ENCODE data around the gene AGAP1. TPM values are rescaled to one million over a fixed set of nuclear protein-coding genes. Genes with fewer than 3 reads are reported as not detected.

The AGAP1 gene
- total RNA-seq, 4 donors from 2014 or later, result 7.2 to 19.6 (median 15.2) TPM

DNA sequence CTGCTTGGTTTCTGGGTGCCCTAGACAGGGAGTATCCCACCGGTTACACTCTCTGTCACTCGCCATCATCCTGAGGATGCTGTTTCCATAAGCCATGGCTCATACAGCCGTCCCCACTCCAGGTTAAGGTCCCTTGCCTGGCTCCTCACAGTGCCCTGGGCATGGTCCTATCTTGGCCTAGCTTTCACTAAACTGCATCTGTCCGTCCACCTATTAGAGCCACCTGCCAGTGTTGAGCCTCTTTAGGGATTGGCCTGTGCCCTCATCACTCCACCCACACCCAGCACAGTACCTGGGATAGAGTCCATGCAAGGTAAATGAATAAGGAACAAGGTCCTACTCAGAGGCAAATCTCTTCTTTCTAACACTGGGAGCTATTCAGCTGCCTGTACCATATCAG, 354.2 kb downstream of the AGAP1 start:
- WGBS, 2 donors, result 91 to 93% methylated on average over 2 to 4 of the region's 4 CpGs
- H3K9me3 ChIP-seq, result no peaks in the 10 kb centered on the region

GRCh38 chr2:235848946-235849345, 355.1 kb downstream of the AGAP1 start:
- H3K9me3 ChIP-seq, result no peaks in the 10 kb centered on the region
- no peaks in the 10 kb centered on the region for H3K36me3 ChIP-seq
- no peaks in the 10 kb centered on the region for H3K27me3 ChIP-seq
- DNase-seq, result no peak
- intact Hi-C loops (cut with DNase I), result no loop called here
- H3K4me3 ChIP-seq, result no peak overlapping the region
- no peak for TF ChIP-seq POLR2A (IDR thresholded peaks at IDR 0.05)
- TF ChIP-seq, protein P1, sequence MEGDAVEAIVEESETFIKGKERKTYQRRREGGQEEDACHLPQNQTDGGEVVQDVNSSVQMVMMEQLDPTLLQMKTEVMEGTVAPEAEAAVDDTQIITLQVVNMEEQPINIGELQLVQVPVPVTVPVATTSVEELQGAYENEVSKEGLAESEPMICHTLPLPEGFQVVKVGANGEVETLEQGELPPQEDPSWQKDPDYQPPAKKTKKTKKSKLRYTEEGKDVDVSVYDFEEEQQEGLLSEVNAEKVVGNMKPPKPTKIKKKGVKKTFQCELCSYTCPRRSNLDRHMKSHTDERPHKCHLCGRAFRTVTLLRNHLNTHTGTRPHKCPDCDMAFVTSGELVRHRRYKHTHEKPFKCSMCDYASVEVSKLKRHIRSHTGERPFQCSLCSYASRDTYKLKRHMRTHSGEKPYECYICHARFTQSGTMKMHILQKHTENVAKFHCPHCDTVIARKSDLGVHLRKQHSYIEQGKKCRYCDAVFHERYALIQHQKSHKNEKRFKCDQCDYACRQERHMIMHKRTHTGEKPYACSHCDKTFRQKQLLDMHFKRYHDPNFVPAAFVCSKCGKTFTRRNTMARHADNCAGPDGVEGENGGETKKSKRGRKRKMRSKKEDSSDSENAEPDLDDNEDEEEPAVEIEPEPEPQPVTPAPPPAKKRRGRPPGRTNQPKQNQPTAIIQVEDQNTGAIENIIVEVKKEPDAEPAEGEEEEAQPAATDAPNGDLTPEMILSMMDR (IDR thresholded peaks at IDR 0.05), result no peak
- no peaks in the 10 kb centered on the region for H3K4me1 ChIP-seq
- 86 to 89% methylated on average over 7 of the region's 7 CpGs for WGBS, 2 donors
- H3K27ac ChIP-seq, result no peak overlapping the region

More for the DNA sequence above, 354.2 kb downstream of the AGAP1 start:
- TF ChIP-seq, protein P1 (IDR thresholded peaks at IDR 0.05), result no peak
- TF ChIP-seq POLR2A (IDR thresholded peaks at IDR 0.05), result no peak
- intact Hi-C loops (cut with DNase I), result no loop called here
- DNase-seq, result no peak
- Histone ChIP-seq H3K27ac (no peak overlapping the region), H3K36me3 (no peaks in the 10 kb centered on the region), H3K4me1 (no peaks in the 10 kb centered on the region), H3K27me3 (no peaks in the 10 kb centered on the region), H3K4me3 (no peak overlapping the region)

DNA sequence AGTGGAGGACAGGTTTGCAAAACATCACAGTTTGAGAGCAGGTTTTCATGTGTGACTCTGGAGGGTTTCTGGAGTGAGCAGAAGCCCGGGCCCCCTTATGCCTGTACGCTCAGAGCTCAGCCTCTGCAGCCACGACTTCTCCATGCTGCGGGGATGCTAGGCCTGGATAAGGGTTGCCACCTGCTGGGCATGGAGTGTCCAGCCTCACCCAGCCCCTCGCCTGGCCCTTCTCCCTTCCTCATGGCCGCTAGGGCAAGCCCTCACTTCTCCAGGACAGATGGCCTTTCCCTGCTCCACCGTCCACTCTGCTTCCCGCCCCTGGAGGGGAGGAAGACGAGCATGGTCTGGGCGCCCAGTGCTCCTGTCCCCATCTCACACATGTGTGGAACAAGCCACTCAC, 355.6 kb downstream of the AGAP1 start:
- H3K36me3 ChIP-seq, result no peaks in the 10 kb centered on the region
- intact Hi-C loops (cut with DNase I), result no loop called here
- H3K4me1 ChIP-seq, result no peaks in the 10 kb centered on the region
- no peak overlapping the region for H3K27ac ChIP-seq
- H3K4me3 ChIP-seq, result no peak overlapping the region
- no peaks in the 10 kb centered on the region for H3K9me3 ChIP-seq
- H3K27me3 ChIP-seq, result no peaks in the 10 kb centered on the region
- WGBS, 2 donors, result 92 to 98% methylated on average over 4 to 10 of the region's 10 CpGs
- no peak for TF ChIP-seq POLR2A (IDR thresholded peaks at IDR 0.05)
- TF ChIP-seq, protein P1 (IDR thresholded peaks at IDR 0.05), result no peak
- no peak for DNase-seq

DNA sequence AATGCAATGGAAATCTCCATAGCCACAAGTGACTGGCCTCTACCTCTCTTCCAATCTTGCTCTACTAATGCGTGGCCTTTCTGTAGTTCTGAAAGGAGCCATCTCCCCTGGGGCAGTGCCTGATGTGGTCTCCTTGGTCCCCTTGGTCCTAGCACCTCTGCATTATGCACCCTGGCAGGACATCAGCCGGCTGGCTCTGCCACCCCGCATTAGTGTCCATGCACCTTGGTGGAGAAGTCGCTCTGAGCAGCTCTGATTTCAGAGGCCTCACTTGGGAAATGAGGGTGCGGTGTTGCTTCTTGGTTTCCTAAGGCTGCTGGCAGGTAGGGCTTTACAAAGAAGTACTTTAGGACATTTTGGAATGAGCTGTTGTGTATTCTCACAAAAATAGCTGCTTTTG, 356.4 kb downstream of the AGAP1 start:
- no peaks in the 10 kb centered on the region for H3K4me1 ChIP-seq
- intact Hi-C loops (cut with DNase I), result no loop called here
- H3K36me3 ChIP-seq, result no peaks in the 10 kb centered on the region
- no peaks in the 10 kb centered on the region for H3K27me3 ChIP-seq
- DNase-seq, result no peak
- no peak for TF ChIP-seq POLR2A (IDR thresholded peaks at IDR 0.05)
- TF ChIP-seq, protein P1 (IDR thresholded peaks at IDR 0.05), result no peak
- H3K4me3 ChIP-seq, result no peak overlapping the region
- H3K9me3 ChIP-seq, result no peaks in the 10 kb centered on the region
- 90% methylated on average over 4 of the region's 5 CpGs; no CpG with 5 or more reads in 1 of the 2 donors for WGBS, 2 donors
- H3K27ac ChIP-seq, result no peak overlapping the region

- Histone ChIP-seq H3K27ac (no peak overlapping the region), H3K9me3 (no peaks in the 10 kb centered on the region), H3K4me1 (no peaks in the 10 kb centered on the region), H3K27me3 (no peaks in the 10 kb centered on the region), H3K4me3 (no peak overlapping the region), H3K36me3 (no peaks in the 10 kb centered on the region)
- no peak for TF ChIP-seq POLR2A (IDR thresholded peaks at IDR 0.05)
- TF ChIP-seq, protein P1 (IDR thresholded peaks at IDR 0.05), result no peak
- DNase-seq, result no peak
- intact Hi-C loops (cut with DNase I), result no loop called here
- 97% methylated on average over 7 to 12 of the region's 13 CpGs for WGBS, 2 donors
Measured at GRCh38 chr2:235850771-235851551, 357.1 kb downstream of the AGAP1 start.
